Dendritic cell treated with granulocyte-macrophage colony-stimulating factor and Interleukin-4, amounts not matched to agents 40 ng/mL and 50 ng/mL, for 4 days (primary cell): ENCODE measurements around the gene SLC25A13.
A peak's percentile ranks its signal among the peaks of the same experiment; 100 is the strongest.

Experiments used
- H3K27ac Mint-ChIP-seq: one replicate; pipeline ENCODE4 v1.8.0; 2022; ENCODE audit warnings: mild to moderate bottlenecking, mixed read lengths
- H3K27me3 Mint-ChIP-seq: one replicate; pipeline ENCODE4 v1.8.0; 2022; ENCODE audit warnings: mild to moderate bottlenecking, mixed read lengths
- H3K36me3 Mint-ChIP-seq: one replicate; pipeline ENCODE4 v1.8.0; 2022; ENCODE audit warnings: low read depth, mixed read lengths
- H3K4me1 Mint-ChIP-seq: one replicate; pipeline ENCODE4 v1.8.0; 2022; ENCODE audit warnings: low read depth, mixed read lengths
- H3K4me3 Mint-ChIP-seq: one replicate; pipeline ENCODE4 v1.8.0; 2022; ENCODE audit warnings: mild to moderate bottlenecking, moderate library complexity, mixed read lengths
- H3K9me3 Mint-ChIP-seq: one replicate; pipeline ENCODE4 v1.8.0; 2022; ENCODE audit warnings: mixed read lengths
- intact Hi-C: fragments of 100-400 bp; cut with micrococcal nuclease; formaldehyde crosslinking; loops from one replicate; pipeline ENCODE4 v1.15.0; 2022

SLC25A13 gene

GRCh38 chr7:96315125-96315512 lies 6.8 kb downstream of the SLC25A13 start:
- peaks cover 69% of the 10 kb centered on the region for H3K4me1 Mint-ChIP-seq
- intact Hi-C loops: loop anchor here (10.0 kb wide), 1 partner anchor 390 kb away; the partner anchor contains the start of gene SEM1
- H3K27me3 Mint-ChIP-seq: no peaks in the 10 kb centered on the region
- peaks cover 21% of the 10 kb centered on the region for H3K36me3 Mint-ChIP-seq
- H3K4me3 Mint-ChIP-seq: no peak overlapping the region
- H3K27ac Mint-ChIP-seq: peak overlapping the region; percentile 28
- no peaks in the 10 kb centered on the region for H3K9me3 Mint-ChIP-seq

DNA sequence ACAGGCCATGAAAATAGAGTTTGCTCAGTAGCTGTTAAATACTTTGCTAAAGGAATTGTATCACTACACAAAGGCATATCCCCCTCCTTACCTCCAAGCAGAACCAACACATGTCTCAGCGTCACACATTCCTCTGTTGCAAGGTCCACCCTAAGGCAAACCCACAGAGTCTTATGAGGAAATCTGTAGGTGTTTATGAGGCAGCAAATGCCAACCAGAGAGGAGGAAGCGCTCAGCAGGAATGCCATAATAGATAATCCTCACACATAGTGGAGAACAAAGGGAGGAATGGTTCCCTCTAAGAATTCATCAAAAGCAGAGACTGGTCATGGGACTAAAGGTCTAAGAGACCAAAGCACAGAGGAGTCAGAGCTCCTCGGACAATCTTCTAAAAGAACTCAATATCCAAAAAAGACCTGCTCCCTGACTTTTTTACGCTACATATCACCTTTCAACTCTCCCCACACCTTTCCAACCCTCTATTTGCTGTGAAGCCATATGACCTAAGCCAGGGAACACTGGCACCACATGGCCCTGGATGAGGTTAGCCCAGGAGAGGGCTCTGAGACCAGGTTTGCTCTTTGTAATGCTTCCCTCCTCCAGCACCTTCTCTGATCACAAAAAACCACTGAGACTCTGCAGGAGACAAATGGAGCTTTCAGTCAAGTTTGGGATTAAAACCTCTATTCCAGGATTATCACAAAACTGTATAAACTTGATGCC lies 7.3 kb downstream of the SLC25A13 start:
- no peaks in the 10 kb centered on the region for H3K27me3 Mint-ChIP-seq
- H3K9me3 Mint-ChIP-seq: no peaks in the 10 kb centered on the region
- intact Hi-C loops: loop anchor here (10.0 kb wide), 1 partner anchor 390 kb away; the partner anchor contains the start of gene SEM1
- peaks cover 69% of the 10 kb centered on the region for H3K4me1 Mint-ChIP-seq
- peaks cover 26% of the 10 kb centered on the region for H3K36me3 Mint-ChIP-seq
- peak overlapping the region; percentile 28 for H3K27ac Mint-ChIP-seq
- no peak overlapping the region for H3K4me3 Mint-ChIP-seq

DNA sequence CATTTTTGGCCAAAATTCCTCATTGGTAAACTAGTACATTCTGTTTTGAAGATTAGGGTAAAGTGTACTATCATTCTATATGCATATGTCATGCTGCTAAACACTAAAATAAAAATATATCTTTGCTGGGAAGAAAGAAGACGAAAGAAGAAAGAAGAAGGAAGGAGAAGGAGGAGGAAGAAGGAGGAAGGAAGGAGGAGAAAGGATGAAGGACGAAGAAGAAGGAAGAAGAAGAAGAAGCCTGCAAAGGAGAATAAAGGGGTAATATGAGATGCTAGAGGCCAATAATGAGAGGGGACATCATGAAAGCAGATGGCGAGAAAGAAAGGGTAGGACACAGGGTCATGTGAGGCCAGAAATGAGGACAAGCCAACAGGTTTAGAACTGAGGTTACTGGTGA lies 8.0 kb downstream of the SLC25A13 start:
- Mint-ChIP-seq H3K36me3 (peaks cover 31% of the 10 kb centered on the region), H3K27ac (no peak overlapping the region), H3K9me3 (no peaks in the 10 kb centered on the region), H3K4me1 (peaks cover 73% of the 10 kb centered on the region), H3K27me3 (no peaks in the 10 kb centered on the region), H3K4me3 (no peak overlapping the region)
- intact Hi-C loops: loop anchor here (10.0 kb wide), 1 partner anchor 391 kb away; the partner anchor contains the start of gene SEM1

GRCh38 chr7:96312502-96312901 lies 9.4 kb downstream of the SLC25A13 start:
- no peak overlapping the region for H3K4me3 Mint-ChIP-seq
- no peaks in the 10 kb centered on the region for H3K9me3 Mint-ChIP-seq
- peaks cover 38% of the 10 kb centered on the region for H3K36me3 Mint-ChIP-seq
- peaks cover 72% of the 10 kb centered on the region for H3K4me1 Mint-ChIP-seq
- H3K27me3 Mint-ChIP-seq: no peaks in the 10 kb centered on the region
- intact Hi-C loops: loop anchor here (10.0 kb wide), 1 partner anchor 392 kb away; the partner anchor contains the start of gene SEM1
- H3K27ac Mint-ChIP-seq: no peak overlapping the region

- H3K4me1 Mint-ChIP-seq: peaks cover 69% of the 10 kb centered on the region
- peaks cover 38% of the 10 kb centered on the region for H3K36me3 Mint-ChIP-seq
- no peak overlapping the region for H3K27ac Mint-ChIP-seq
- H3K27me3 Mint-ChIP-seq: no peaks in the 10 kb centered on the region
- intact Hi-C loops: loop anchor here (10.0 kb wide), 1 partner anchor 393 kb away; the partner anchor contains the start of gene SEM1
- H3K4me3 Mint-ChIP-seq: no peak overlapping the region
- H3K9me3 Mint-ChIP-seq: no peaks in the 10 kb centered on the region
These were observed 9.9 kb downstream of the SLC25A13 start for GRCh38 chr7:96311967-96312366.

DNA sequence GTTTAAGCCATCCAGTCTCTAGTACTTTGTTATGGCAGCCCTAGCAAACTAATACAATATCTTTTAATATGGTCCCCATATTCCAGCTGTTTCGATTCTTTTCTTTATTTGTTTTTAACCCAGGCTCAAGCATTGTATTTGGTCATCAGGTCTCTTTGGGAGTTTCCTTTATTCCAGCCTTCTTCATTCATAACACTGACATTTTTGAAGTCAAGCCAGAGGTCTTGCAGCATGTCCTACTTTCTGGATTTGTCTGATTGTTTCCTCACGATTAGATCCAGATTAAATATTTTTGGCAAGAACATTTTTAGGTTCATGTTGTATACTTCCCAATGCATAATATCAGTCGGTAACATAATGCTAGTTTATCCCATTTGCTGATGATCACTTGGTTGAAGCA lies 11.8 kb downstream of the SLC25A13 start:
- intact Hi-C loops: loop anchor here (10.0 kb wide), 1 partner anchor 395 kb away; the partner anchor contains the start of gene SEM1
- H3K9me3 Mint-ChIP-seq: no peaks in the 10 kb centered on the region
- H3K27ac Mint-ChIP-seq: no peak overlapping the region
- H3K36me3 Mint-ChIP-seq: peaks cover 51% of the 10 kb centered on the region
- no peaks in the 10 kb centered on the region for H3K27me3 Mint-ChIP-seq
- no peak overlapping the region for H3K4me3 Mint-ChIP-seq
- peaks cover 74% of the 10 kb centered on the region for H3K4me1 Mint-ChIP-seq

GRCh38 chr7:96308950-96309263 lies 13.0 kb downstream of the SLC25A13 start:
- Mint-ChIP-seq H3K27me3 (no peaks in the 10 kb centered on the region), H3K4me1 (peaks cover 64% of the 10 kb centered on the region), H3K4me3 (no peak overlapping the region), H3K36me3 (peaks cover 51% of the 10 kb centered on the region), H3K27ac (no peak overlapping the region), H3K9me3 (no peaks in the 10 kb centered on the region)
- intact Hi-C loops: no loop called here

DNA sequence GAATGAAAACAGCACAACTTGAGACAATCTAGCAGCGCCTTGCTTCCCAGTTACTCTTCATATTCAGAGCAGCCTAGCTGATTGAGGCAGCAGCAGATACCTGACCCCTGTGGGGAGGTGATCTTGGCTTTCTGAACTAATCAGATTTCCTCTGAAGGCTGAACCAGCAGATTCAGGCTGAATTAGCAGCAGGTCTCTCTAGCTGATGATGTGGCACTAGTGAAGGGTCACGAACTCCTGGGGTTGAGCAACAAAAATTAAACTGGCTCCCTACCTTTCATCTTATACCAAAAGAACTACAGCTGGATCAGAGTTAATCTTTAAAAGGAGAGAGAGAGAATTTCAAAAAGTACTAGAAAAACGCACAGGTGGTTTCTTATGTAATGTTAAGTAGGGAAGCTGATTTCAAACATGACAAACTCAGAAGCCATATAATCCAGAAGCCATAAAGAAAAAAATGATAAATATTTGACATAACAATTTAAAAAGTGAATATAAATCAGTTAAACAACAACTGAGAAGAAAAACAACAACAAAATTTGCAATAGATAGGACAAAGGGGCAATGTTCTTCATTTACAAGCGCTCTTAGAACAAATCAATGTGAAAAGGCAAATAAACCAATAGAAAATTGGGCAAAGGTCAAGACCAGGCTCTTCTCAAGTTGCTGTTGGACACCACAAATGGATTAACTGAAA lies 13.5 kb downstream of the SLC25A13 start:
- no peak overlapping the region for H3K4me3 Mint-ChIP-seq
- H3K4me1 Mint-ChIP-seq: peaks cover 66% of the 10 kb centered on the region
- no peaks in the 10 kb centered on the region for H3K27me3 Mint-ChIP-seq
- H3K27ac Mint-ChIP-seq: no peak overlapping the region
- H3K36me3 Mint-ChIP-seq: peaks cover 51% of the 10 kb centered on the region
- H3K9me3 Mint-ChIP-seq: no peaks in the 10 kb centered on the region
- intact Hi-C loops: no loop called here

DNA sequence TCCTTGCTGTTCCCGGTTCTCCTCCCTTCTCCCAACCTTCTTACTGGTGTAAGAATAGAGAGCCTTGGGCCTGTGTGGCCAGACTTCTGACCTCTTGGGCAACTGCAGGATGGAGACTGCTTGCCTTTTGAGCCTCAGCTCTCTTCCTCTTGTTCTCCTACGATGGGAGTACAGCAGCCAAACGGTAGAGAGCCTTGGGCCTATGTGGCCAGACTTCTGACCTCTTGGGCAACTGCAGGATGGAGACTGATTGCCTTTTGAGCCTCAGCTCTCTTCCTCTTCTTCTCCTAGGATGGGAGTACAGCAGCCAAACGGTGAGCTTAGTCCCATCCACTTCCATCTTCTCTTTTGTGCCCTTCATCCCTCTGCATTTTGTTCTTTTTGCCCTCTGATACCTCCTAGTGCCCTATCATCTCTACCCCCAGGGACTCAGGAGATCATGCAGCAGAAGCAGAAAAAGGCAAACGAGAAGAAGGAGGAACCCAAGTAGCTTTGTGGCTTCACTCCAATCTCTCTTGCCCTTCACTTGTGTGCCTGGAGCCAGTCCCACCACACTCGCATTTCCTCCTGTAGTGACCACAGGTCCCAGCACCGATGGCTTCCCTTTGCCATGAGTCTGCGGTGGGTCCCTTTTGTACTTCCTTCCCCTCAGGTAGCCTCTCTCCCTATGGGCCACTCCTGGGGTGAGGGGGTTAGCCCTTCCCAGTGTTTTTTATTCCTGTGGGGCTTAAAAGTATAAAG lies 15.3 kb downstream of the SLC25A13 start:
- Mint-ChIP-seq H3K4me1 (peaks cover 55% of the 10 kb centered on the region), H3K9me3 (no peaks in the 10 kb centered on the region), H3K27ac (no peak overlapping the region), H3K27me3 (no peaks in the 10 kb centered on the region), H3K36me3 (peaks cover 41% of the 10 kb centered on the region), H3K4me3 (no peak overlapping the region)
- intact Hi-C loops: no loop called here

GRCh38 chr7:96305915-96306314 lies 16.0 kb downstream of the SLC25A13 start:
- intact Hi-C loops: no loop called here
- H3K27ac Mint-ChIP-seq: no peak overlapping the region
- H3K27me3 Mint-ChIP-seq: no peaks in the 10 kb centered on the region
- no peak overlapping the region for H3K4me3 Mint-ChIP-seq
- H3K4me1 Mint-ChIP-seq: peaks cover 49% of the 10 kb centered on the region
- no peaks in the 10 kb centered on the region for H3K9me3 Mint-ChIP-seq
- H3K36me3 Mint-ChIP-seq: peaks cover 41% of the 10 kb centered on the region

DNA sequence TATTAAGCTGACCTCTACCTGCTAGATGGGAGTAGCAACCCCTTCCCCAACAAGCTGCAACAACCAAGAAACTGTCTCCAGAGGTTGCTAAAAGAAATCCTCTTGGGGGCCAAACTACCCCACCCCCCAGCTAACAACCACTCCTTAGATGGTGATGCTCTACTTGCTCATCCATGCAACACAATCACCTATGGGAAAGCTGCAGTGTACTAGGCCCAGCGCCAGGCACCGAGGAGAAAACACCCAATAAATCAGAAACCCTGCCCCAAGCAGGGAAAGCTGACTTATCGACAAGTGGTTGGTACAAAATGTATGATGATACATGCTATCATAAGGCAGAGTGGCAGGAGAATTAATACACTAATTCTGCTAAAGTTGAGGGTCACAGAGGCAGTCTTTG lies 17.3 kb downstream of the SLC25A13 start:
- Mint-ChIP-seq H3K9me3 (no peaks in the 10 kb centered on the region), H3K27ac (no peak overlapping the region), H3K4me1 (peaks cover 42% of the 10 kb centered on the region), H3K27me3 (no peaks in the 10 kb centered on the region), H3K36me3 (peaks cover 33% of the 10 kb centered on the region), H3K4me3 (no peak overlapping the region)
- intact Hi-C loops: no loop called here

DNA sequence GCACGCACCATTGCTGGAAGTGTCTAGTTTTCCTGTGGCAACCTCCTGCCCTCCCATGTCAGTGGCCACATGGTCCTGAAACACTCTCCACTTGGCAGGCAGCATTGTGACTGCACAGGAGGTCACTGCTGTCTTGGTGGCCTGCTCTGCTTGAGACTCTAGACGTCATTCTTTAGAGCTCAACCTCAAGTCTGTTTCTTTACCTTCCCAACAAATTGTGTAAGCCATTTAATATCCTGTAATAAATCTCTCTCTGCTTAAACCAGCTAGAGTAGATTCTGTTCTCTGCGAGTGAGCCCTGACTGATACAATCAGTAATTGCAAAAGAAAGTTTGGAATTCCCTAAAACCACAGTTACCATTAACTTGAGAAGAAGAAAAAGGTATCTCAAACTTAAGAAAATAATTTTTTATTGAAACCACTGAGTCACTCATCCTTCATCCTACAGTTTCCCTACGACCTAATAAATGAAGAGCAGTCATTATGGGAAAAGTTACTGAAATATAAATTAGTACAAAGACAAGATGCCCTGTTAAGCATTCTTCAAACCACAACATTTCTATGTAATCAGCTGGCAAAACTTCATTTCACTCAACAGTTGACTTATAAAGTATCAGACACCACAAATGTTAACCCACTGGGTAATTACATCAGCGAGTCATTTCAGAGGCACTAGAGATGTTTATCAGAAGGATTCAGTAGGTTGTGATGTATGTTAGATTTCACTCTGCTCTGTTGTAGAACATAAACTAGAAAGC lies 18.0 kb downstream of the SLC25A13 start:
- intact Hi-C loops: no loop called here
- Mint-ChIP-seq H3K4me1 (peaks cover 36% of the 10 kb centered on the region), H3K27me3 (no peaks in the 10 kb centered on the region), H3K36me3 (peaks cover 27% of the 10 kb centered on the region), H3K27ac (no peak overlapping the region), H3K9me3 (no peaks in the 10 kb centered on the region), H3K4me3 (no peak overlapping the region)

DNA sequence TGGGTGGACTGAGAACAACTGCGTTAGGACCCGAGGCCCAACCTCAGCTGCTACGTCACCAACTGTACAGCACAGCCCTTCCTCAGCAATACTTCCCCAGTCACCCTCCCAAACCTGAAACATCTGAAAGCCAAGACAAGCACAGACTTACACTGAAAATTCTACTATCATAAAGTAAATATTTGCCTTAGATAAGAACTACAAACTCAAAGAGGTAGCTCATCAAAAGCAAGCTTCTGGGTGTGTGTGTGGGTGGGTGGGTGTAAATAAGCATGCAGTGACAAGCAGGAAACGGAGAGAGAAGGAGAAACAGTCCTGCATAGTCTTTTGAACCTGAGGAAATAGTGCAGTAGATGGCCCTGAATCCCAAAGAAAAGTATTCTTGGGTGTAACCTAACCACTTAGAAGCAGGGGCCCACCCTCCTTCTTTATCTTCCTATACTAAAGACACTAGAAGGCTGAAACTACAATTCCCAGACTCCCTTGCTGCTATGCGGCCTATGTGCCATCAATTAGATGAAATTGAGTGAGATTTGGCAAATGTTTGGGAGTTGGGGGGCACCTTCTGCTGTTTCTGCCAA lies 18.7 kb downstream of the SLC25A13 start:
- Mint-ChIP-seq H3K36me3 (peaks cover 21% of the 10 kb centered on the region), H3K4me1 (peaks cover 29% of the 10 kb centered on the region), H3K9me3 (no peaks in the 10 kb centered on the region), H3K4me3 (no peak overlapping the region), H3K27ac (no peak overlapping the region), H3K27me3 (no peaks in the 10 kb centered on the region)
- intact Hi-C loops: no loop called here
